Gastroesophageal sphincter (tissue), 3 donors: ENCODE measurements around the gene SELENOK.

ENCODE experiments used
- POLR2A ChIP-seq, 2 donors: fragments of 450-650 bp; IDR thresholded peaks; one replicate each; pipeline ENCODE4 v1.6.1; 2017; ENCODE audit warnings: antibody characterized with exemption in 2 of 2, mild to moderate bottlenecking in 2 of 2, moderate library complexity in 1 of 2
- TF ChIP-seq, protein P1 (sequence below), 4 experiments: fragments of 200-600 bp in 2 of 4; fragments of 450-650 bp in 2 of 4; sonication (generic) in 1 of 4; IDR thresholded peaks; one replicate each; pipeline ENCODE4 v1.5.1; 2017 to 2019; ENCODE audit warnings: antibody characterized with exemption in 4 of 4, mild to moderate bottlenecking in 2 of 4, moderate library complexity in 2 of 4

DNA sequence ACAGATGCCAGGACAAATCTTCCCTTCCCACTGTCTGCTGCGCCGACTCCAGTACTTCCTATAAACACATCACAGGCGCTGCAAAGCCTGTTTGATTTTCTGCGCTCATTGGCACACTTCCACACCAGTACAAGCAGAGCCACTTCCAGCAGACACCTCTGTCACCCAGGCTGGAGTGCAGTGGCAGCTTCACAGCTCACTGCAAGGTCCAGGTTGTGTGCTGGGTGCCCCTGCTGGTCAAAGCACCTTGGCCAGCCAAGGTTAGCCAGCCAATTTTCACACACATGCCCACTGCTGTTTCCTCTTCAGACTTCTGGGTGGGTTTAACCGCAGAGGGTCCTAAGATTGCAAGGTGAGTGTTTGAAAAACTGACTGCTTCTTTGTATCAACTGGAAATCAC is 50.4 kb downstream of the SELENOK start:
- TF ChIP-seq POLR2A (IDR thresholded peaks at IDR 0.05), result no peak
- TF ChIP-seq, protein P1, sequence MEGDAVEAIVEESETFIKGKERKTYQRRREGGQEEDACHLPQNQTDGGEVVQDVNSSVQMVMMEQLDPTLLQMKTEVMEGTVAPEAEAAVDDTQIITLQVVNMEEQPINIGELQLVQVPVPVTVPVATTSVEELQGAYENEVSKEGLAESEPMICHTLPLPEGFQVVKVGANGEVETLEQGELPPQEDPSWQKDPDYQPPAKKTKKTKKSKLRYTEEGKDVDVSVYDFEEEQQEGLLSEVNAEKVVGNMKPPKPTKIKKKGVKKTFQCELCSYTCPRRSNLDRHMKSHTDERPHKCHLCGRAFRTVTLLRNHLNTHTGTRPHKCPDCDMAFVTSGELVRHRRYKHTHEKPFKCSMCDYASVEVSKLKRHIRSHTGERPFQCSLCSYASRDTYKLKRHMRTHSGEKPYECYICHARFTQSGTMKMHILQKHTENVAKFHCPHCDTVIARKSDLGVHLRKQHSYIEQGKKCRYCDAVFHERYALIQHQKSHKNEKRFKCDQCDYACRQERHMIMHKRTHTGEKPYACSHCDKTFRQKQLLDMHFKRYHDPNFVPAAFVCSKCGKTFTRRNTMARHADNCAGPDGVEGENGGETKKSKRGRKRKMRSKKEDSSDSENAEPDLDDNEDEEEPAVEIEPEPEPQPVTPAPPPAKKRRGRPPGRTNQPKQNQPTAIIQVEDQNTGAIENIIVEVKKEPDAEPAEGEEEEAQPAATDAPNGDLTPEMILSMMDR (IDR thresholded peaks at IDR 0.05), result no peak
